Fibroblast of upper back skin (primary cell): ENCODE results near the gene FAM53B.

ENCODE experiments used
- DNase-seq: peaks from one replicate; pipeline ENCODE4 v3.0.0-alpha.2; 2013

FAM53B gene

DNA sequence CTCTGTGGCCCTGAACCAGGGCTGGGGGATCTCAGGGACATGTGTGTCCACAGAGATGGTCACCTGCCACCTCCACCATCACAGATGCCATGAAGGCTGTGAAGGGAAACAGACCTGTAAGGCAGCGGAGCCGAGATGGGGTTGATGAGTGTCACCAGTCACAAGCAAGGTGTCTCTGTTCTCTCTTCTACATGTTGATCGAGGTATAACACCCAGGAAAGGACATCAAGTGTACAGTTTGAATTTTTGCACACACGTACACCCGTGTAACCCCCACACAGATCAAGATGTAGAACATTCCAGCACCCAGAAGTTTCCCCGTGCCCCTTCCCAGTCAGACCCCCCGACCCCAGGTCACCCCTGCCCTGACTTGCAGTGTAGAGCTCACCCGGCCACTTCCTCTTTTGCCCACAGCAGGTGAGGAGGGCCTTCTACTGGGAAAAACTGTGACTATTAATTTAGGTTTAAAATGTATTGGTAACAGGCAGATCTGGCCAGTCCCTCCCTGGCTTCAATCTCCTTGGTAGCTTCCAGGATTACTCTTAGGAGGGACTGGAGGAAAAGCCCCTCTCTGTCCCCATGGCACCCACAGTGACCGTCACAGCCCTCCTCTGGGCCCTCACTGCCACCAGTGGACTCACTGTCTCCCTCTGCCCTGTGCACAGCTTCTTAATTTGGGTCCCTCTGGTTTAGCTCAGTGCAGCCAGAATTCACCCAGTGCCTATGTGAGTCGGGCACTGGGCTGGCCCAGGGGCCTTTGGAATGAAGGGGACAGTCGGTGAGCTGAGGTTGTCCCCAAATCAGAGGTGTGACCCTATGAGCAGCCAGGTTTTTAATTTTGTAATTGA, 174.3 kb downstream of the FAM53B start:
- no peak for DNase-seq
